Globus pallidus (tissue), 1 donor: Measurements from ENCODE around the gene TXNRD2.

Experiments used
- DNase-seq: peaks from one replicate; pipeline ENCODE4 v3.0.0-alpha.2; 2015; ENCODE audit warnings: low spot score

TXNRD2 gene

DNA sequence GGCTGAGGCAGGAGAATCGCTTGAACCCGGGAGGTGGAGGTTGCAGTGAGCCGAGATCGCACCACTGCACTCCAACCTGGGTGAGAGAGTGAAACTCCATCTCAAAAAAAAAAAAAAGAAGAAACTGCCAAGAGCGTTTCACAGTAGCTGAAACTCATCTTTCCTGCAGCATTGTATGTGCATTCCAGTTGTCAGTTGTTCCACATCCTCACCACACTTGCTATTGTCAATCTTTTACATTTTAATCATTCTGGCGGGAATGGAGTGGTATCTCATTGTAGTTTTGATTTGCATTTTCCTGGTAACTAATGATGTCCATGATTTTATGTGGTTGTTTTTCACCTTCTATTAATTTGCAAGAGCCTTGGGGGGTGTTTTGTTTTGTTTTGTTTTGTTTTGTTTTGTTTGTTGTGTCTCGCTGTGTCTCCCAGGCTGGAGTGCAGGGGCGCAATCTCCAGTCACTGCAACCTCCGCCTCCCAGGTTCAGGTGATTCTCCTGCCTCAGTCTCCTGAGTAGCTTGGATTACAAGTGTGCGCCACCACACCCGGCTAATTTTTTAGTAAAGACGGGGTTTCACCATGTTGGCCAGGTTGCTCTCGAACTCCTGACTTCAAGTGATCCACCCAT lies 78.9 kb downstream of the TXNRD2 start:
- no peak for DNase-seq

DNA sequence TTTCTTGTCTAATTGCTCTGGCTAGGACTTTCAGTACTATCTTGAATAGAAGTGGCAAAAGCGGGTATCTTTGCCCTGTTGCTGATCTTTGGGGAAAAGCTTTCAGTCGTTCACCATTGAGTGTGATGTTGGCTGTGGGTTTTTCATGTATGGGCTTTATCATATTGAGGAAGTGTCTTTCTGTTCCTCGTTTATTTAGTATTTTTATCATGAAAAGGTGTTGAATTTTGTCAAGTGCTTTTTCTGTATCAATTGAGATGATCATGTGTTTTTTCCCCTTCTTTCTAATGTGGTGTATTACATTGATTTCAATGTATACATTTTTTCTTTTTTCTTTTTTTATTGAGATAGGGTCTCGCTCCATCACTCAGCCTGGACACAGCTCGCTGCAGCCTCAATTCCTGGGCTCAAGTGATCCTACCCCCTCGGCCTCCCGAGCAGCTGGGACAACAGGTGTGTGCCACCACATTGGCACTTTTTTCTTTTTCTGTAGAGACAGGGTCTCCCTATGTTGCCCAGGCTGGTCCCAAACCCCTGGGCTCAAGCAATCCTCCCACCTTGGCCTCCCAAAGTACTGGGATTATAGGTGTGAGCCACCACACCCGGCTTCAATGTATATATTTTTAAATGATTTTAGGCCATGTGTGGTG lies 81.6 kb downstream of the TXNRD2 start:
- DNase-seq, result no peak

DNA sequence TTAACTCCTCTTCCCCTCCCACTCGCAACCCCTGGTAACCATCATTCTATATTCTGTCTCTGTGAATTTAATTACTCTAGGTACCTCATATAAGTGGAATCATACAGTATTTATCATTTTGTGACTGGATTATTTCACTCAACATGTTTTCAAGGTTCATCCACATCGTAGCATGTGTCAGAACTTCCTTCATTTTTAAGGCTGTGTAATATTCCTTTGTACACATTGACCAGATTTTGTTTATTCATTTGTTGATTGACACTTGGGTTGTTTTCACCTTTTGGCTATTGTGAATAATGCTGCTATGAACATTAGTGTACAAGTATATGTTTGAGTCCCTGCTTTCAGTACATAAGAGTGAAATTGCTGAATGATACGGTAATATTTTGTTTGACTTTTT lies 84.2 kb downstream of the TXNRD2 start:
- DNase-seq, result no peak

DNA sequence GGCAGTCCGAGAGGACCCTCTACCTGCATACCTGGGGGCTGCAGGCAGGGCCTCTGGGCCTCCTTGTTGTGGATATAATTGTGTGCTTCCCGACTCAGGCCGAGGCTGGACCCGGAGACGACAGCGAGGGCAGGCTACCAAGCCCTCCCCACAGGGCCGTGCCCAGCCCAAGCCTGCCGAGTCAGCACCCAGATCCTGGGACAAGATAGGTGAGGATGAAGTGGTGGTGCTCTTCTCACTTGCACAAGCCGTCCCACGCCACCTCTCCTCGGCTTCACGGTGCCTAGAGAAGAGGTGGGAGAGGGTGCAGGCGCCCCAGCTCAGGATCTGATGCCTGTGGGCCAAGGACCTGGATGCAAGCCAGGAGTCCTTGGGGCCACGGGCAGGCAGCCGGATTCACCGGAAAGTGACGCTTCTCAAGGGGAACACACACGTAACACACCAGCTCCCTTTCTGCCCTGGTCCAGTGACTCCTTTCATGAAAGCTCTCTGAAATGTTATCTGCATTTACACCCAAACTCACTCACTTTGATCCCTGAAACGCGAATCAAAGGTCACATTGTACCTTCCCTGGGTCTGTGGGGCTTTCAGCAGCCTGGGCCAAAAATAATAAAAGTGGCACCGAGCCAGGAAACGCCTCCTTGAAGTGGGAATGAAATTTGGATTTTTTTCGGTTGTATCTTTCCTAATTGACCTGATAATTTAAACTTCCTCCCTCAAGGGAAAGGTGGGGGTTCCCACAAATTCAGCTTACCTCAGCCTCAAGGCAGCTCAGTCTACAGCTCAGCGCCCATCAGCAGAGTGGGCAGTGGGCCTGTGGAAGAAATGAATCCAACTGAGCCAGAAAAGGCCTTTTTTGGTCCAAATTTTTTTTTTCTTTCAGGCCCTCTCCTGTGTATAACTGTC lies 85.9 kb downstream of the TXNRD2 start:
- peak; percentile 35 for DNase-seq

DNA sequence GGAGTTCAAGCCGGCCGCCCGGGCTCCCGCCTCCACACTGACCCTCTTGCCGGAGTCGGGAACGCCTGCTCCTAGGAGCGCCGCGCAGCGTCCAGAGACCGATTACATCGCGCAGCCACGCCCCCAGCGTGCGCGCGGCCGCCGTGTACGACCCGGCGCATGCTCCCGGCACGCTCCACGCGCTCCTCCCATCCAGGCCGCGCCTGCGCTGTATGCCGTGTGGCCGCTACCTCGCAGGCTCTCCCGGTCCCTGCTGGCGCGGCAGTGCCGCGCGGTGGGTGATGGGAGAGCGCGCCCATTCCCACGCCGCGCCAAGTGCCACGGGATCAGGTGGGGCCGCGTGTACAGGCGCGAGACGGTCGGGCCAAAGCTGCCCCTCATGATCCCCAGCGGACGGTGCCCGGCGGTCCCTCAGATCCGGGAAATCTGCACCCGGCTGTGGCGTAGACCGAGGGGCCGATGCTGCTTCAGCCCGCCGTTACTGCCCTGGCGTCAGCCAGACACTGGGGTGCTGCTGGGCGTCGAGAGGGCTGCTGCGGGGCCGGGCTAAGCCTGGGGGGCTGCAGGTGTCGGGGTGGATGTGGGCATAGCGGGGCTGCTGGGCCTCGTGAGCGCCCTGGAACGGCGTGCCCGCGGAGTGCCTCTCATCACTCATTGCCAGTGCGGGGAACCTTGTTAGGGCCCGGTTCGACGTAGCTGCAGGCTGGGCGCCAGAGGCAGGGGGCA lies 86.7 kb downstream of the TXNRD2 start, which contains the start of the genes GNB1L and RTL10:
Gene GNB1L, minus strand, starts transcription at position 97 of the 726 bp plus-strand sequence. CDS start 33,519 bp downstream, outside the sequence.
Gene RTL10, minus strand, starts transcription at position 97 of the 726 bp plus-strand sequence. CDS start 2,613 bp downstream, outside the sequence.
- peak; percentile 95 for DNase-seq

DNA sequence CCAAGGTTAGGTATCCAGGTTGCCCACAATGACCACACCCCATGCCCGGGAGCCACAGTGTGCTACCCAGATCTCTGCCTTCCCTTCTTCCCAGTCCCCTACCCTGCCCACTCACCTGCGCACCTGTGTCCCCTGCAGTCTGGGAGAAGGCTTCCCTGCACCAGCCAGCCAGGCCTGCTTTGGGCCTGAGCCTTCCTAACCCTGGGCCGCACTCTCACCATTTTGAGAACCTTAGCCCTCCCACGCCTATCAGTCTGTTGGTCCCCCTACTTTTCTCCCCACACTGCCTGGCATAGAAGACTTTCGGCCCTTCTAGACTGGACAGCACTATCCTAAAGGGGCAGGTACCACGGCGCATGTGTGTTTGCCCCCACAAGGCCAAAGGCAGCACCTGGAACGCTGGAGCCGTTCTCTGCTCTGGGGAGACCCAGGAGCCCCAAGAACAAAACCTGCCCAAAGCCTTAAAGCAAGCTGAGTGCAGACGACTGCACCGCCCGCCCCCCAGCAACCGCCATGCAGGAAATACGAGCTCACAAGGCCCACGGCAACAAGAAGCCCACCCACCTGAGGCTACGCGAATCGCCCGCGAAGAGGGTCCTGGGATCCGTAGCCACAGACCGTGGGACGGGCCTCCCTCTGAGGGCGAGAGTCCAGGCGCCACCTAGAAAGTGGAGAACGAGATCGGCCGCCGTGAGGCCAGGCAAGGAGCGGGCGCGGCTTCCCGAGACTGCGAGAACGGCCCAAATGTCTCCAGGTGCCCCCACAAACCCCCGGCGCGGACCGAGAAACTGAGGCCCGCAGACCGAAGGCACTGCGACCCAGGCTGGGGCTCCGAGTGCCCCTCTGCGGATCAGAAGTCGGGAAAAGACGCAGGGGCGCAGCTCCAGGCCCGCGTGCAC lies 87.5 kb downstream of the TXNRD2 start:
- DNase-seq, result no peak

DNA sequence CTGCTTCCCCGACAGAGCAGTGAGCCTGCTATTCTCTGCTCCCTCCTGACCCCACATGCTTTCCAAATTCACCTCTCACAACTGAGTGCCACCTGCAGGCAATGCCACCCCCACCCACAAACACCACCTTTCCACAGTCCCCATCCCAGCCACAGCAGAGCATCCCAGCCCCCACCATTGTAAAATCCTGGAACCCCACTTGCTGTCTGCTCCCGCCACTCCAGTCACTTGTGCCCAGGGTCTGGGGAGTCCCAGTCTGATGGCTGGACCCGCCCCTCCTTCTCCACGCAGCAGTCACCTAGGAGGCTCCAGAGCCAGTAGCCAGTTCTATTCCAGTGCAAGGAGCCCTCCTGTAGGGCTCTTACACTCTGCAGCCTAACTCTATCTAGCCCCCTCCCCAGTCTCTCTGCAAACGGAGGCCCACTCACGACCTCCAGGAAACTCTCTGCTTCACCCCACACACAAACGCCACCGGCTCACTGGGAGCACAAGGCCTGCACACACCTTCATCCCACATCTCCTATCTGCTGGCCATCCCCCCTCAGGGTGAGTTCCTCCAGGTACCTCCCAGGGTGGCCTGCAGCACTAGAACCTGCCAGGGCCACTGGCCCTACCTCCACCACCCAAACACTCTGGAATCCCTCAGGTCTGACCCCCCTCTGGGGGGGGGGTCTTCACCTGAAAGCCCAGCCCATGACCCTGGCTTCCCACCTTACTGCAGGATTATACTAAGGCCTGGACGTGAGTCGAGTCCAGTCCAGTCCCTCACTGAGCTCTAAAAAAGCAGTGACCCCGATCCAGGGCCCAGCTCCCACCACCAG lies 88.3 kb downstream of the TXNRD2 start:
- no peak for DNase-seq

DNA sequence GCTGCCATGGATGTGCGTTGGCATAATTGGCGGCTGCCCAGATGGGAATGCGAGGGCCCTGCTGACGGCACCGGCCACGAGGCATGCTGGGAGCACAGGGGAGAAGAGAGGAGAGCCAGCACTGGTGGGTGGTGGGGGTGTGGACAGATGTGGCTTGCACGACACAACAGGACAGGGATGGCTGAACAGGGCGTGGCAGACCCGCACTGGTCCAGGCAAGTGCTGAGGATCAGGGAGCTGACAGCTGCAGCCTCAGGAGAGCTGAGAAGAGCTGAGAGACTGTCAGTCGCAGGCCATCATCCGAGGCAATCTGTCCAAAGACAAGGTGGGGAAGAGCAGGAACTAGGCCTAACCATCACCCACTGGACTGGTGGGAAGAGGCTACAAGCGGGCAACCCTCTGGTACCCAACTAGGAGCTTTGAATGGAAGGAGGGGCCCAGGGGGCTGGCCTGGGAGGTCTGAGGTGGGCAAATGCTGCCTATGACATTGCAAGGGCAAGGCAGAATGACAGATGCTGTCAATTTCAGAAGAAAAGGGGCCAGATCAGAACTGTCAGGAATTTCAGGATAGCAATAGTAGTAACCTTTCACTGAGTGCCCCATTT lies 89.3 kb downstream of the TXNRD2 start:
- no peak for DNase-seq

DNA sequence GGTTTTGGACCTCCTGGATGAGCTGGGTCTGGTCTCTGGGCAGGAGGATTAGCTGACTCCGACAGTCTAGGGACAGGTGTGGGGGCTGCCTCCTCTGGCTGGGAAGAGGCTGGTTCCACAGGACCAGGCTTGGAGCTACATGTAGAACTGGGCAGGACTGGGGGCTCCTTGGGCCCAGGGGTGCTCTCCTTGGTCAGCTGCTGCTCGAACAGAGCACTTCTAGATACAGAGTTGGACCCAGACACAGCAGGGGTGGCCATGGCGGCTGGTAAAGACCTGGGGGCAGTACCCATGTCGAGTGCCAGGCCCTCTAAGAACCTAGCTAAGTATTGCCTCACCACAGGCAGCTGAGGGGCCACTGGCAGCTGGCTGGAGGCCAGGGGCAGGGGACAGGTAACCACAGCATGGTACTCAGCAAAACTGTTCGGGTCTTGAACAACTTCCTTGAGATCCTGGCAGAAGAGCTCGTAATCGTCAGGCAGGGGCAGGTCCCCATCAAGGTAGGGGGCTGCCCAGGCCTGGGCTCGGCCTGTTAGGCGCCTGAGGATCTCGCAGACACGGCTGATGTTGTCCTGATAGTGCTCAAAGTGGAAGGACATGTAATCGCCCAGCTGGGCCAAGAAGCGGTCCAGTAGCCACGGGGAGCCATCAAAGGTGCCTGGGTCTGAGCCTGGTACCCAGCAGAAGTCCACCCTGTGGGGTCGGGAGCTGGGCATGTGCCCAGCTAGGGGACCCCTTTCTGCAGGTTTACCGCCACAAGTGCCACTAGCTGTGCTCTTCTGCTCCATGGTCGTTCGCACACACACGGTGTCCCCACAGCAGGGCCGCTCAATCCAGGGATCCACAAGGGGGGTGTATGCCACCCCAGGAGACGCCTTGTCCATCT lies 90.1 kb downstream of the TXNRD2 start:
- no peak for DNase-seq

DNA sequence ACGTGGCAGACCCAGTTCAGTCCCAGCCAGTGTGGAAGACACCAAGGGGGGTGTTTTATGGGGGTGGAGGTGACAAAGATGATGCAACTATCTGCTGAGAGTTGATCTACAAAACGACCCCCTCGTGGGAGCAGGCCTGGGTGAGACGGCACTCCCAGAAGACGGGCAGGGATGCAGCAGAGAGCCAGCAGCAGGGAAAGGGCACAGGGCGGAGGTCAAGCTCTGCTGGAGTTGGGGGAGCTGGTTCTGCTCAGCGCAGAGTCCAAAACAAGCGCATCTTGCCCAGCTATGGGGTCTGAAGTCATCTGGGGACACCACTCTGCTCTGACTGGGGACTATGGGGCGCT lies 90.9 kb downstream of the TXNRD2 start:
- no peak for DNase-seq

DNA sequence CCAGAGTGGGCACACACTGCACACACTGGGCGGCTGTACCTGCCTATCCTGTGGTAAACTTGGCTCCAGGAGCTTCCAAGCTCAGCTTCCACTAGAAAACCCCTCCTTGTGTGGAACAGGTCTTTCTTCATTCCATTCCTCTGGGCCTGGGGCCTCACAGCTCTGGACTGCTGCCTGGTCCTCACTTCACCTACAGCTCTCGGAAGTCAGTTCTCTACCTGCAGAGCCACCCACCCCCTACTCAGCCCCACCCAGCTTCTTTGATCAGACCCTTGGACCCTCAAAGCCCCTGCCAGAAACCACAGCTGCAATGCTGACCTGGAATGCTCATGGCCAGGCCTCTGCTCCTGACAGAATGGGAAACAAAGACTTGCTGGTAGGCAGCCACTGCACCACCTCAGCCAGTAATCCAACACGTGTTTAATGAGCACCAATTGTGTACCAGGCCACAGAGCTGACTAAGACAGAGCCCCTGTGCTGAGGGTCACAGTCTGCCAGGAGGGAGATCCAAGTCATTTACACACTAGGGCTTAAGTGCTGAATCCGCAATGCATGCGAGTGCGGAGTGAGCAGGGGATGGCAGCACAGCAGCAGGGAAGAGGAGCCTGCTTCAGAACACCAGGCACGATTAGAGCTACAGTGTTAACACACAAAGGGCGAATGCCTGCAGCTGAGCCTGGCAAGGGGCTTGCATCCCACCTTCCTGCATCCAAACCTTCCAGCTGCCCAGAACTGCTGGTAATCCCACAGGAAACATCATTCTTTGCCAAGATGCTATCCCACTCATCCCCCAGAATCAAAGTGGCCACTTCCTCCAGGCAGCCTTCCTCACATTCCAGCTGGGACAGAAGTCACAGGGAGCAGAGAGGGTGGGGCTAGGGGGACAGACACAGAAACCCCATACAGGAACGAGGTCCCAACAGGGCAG lies 91.5 kb downstream of the TXNRD2 start:
- no peak for DNase-seq

DNA sequence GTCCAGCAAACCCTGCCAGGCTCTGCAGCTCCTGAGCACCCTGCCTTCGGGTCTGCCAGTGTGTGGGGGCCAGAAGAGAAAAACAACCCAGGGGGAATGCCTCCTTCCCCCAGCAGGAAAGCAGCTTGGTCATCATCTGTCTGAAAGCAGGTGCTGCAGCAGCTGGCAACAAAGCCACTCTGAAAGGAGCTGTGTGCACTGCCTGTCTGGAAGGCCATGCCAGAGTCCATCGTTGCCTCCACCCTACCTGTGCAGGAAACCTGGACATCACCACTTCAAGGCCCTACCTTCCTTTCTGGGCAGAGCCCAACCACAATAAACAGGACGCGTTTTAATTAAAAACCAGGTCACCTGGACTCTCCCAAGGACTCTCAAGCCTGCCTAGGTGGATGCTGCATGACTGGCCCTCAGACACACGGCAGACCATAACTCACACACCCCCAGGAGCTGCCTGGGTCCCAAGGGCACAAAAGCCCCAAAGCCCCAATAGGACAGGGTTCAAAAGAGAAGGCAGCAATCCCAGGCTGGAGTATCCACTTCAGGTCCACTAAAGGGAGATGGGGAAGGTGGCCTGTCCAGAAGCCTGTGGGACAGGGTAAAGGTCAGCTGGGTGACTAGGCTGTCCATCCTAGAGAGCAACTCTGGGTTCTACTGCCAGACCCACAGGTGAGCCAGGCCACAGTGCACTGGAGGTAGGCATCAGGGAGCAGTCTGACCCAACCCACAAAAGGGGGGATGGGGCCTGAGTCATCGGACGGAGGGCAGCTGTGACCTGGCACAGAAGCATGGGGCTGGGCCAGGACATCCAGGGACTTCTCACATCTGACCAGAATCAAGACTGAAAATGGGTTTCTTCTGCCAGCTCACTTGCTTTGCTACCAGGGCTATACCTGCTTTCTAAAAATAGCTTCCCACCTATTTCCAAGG lies 93.1 kb downstream of the TXNRD2 start:
- DNase-seq, result no peak

DNA sequence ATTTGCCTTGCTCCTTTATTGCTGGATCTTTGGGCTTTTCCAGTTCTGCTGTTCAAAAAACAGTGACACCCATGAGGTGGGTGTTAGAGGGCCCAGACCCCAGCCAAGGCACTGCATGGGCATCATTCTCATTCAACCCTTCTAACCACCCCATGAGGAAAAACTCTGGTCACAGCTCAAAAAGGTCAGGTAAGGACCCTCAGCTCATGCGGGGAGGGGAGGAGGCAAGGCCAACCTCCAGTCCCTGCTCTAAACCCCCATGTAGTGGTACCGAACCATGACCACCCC lies 94.3 kb downstream of the TXNRD2 start:
- DNase-seq, result no peak

DNA sequence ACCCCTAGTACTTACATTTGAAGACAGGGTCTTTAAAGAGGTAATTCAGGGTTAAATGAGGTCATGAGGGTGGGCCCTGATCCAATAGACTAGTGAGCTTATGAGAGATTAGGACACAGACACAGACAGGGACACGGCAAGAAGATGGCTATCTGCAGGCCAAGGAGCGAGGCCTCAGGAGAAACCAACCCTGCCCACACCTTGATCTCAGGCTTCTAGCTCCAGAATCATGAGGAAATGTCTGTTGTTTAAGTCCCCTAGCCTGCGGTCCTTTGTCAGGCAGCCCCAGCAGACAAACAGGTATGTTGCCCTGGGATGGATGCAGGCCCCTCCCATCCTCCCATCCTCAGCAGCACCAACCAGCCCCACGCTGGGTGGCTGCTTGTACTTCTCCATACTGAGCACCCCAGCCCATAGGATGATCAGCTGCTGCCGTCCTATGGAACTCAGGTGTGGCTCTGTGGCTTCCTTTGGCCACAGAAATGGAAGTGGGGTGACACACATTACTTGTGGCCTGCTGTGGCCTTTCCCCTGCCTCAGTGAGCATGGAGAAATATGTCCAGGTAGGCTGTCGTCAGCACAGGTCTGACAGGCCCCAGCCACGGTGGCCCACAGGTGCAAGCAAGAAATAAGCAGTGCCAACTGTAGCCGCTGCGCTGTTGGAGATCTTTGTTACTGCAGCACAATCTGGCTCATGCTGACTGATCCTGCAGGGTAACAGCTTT lies 94.8 kb downstream of the TXNRD2 start:
- no peak for DNase-seq

DNA sequence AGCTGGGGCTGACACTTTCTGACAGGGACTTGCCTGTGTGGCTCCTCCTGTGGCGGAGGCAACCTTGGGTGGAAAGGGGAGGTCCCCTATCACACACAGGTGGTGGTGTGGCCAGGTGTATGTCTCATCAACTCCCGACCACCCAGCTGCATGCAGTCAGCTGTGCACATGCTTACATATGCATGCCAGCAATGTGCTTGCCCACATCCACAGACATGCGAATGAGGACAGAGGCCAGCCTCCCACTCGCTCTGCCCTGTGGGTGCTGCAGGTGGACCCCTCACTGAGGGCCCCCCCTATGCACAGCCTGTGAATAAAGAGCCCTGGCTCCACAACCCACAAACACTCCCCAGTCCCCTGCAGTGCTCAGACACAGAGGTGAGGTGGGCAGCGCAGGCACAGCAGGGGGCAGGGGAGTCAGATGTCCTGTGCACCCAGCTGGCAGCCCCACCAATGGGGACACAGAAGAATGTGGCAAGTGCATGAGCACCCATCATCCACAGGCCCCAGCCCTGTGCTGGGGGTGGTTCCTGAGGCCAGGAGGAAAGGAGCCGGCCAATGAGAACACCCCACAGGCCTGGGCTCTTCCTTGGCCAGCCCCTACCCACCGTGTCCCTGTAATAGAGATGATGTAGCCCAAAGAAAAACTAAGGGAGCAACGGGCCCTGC lies 96.4 kb downstream of the TXNRD2 start:
- no peak for DNase-seq
